ENCODE results near the gene NR1D1. TPM values are rescaled to one million over a fixed set of nuclear protein-coding genes. Genes with fewer than 3 reads are reported as not detected.

Gene NR1D1
- total and polyA plus RNA-seq, 3 donors from 2014 or later: 9.8 to 23.6 (median 14.4) TPM

DNA sequence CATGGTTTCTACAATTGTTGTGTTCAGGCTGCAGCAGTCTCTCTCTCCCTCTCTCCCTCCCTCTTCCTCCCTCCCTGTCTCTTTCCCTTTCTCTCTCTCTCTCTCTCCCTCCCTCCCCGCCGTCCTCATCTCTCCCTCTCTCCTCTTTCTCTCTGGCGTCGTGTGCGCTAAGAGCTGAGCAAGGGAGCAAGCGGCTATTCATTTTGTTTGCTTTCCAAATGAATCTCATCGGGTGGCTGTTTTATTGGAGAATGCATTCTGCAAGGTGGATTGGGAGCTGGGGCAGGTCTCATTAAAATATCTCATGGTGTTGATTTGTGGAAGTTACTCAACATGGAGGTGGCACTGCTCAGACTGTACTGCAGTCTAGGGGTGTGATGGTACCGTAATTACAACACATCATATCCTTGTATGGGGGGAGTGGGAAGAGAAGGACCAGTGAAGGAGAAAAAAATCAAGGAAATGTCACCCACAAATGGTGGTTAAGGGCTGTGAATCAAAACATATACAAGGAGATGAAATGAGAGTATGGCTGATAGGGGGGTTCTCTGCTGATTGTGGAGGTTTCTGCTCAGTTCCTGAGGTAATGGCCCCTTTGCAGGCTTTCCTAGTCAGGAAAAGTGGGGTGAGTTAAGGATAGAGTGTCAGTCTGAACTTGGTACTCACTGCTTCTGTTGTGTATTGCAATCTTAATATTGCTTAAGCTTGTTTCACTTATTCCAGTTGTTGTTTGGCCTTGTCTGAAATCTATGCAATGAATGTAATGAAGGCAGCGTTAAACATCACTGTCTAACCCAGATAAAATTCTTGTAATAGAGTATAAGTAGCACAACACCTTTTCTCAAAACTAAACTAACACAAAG is 24.1 kb upstream of the NR1D1 start:
- H3K4me1 ChIP-seq: peaks cover 18% of the 10 kb centered on the region
- no peak for TF ChIP-seq POLR2A (IDR thresholded peaks at IDR 0.05)
- TF ChIP-seq, protein P1, sequence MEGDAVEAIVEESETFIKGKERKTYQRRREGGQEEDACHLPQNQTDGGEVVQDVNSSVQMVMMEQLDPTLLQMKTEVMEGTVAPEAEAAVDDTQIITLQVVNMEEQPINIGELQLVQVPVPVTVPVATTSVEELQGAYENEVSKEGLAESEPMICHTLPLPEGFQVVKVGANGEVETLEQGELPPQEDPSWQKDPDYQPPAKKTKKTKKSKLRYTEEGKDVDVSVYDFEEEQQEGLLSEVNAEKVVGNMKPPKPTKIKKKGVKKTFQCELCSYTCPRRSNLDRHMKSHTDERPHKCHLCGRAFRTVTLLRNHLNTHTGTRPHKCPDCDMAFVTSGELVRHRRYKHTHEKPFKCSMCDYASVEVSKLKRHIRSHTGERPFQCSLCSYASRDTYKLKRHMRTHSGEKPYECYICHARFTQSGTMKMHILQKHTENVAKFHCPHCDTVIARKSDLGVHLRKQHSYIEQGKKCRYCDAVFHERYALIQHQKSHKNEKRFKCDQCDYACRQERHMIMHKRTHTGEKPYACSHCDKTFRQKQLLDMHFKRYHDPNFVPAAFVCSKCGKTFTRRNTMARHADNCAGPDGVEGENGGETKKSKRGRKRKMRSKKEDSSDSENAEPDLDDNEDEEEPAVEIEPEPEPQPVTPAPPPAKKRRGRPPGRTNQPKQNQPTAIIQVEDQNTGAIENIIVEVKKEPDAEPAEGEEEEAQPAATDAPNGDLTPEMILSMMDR (IDR thresholded peaks at IDR 0.05): no peak
- H3K27ac ChIP-seq: peak overlapping the region; percentile 97 to 99
- DNase-seq: no peak
- H3K36me3 ChIP-seq (ENCODE audit: low read depth, missing control alignments): no peaks in the 10 kb centered on the region
- peak overlapping the region; percentile 94 to 98 for H3K4me3 ChIP-seq
- no peaks in the 10 kb centered on the region for H3K27me3 ChIP-seq
- WGBS, 2 donors: 6 to 7% methylated on average over 9 of the region's 9 CpGs
- no peaks in the 10 kb centered on the region for H3K9me3 ChIP-seq
- intact Hi-C loops (cut with DNase I; ENCODE audit: low total_unique reads): no loop called here

GRCh38 chr17:40123811-40124114 is 23.4 kb upstream of the NR1D1 start:
- no peaks in the 10 kb centered on the region for H3K36me3 ChIP-seq (ENCODE audit: low read depth, missing control alignments)
- intact Hi-C loops (cut with DNase I; ENCODE audit: low total_unique reads): no loop called here
- WGBS, 2 donors: 0% methylated on average over 2 of the region's 2 CpGs
- DNase-seq: no peak
- no peaks in the 10 kb centered on the region for H3K27me3 ChIP-seq
- no peak for TF ChIP-seq POLR2A (IDR thresholded peaks at IDR 0.05)
- H3K4me1 ChIP-seq: peaks cover 18% of the 10 kb centered on the region
- peak overlapping the region; percentile 97 to 99 for H3K27ac ChIP-seq
- peak overlapping the region; percentile 94 to 98 for H3K4me3 ChIP-seq
- no peaks in the 10 kb centered on the region for H3K9me3 ChIP-seq

DNA sequence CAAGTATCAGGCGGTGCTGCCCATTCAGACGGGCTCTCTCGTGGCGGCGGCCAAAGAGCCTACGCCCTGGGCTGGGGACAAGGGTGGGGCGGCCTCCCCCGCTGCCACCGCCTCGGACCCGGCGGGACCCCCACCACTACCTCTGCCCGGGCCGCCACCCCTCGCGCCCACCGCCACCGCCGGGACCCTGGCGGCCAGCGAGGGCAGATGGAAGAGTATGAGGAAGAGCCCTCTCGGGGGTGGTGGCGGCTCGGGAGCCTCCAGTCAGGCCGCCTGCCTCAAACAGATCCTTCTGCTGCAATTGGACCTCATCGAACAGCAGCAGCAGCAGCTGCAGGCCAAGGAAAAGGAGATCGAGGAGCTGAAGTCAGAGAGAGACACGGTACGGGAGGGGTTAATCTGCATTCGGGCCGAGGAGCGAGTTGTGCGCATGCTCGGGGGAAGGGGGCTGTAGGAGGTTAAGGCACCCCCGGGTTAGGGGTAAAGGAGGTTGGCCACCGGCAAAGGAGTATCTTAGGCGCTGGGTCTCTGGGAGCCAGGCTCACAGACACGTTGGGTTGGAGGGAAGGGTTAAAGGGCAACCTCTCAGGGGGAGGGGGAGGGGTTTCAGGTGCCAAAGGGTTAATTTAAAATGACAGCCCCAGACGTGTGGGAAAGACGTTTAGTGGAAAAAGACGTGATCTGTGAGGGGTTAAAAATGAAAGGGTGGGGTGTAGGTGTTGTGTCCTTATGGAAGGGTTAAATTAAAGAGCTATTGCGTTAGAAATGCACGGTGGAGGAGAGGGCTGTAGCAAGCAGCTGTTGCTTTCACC is 22.8 kb upstream of the NR1D1 start:
- no peaks in the 10 kb centered on the region for H3K9me3 ChIP-seq
- intact Hi-C loops (cut with DNase I; ENCODE audit: low total_unique reads): no loop called here
- peaks cover 18% of the 10 kb centered on the region for H3K4me1 ChIP-seq
- H3K27me3 ChIP-seq: no peaks in the 10 kb centered on the region
- no peak for TF ChIP-seq POLR2A (IDR thresholded peaks at IDR 0.05)
- TF ChIP-seq, protein P1 (IDR thresholded peaks at IDR 0.05): no peak
- H3K4me3 ChIP-seq: peak overlapping the region; percentile 94 to 98
- DNase-seq: peak; percentile 71
- 1% methylated on average over 23 to 43 of the region's 43 CpGs for WGBS, 2 donors
- H3K36me3 ChIP-seq (ENCODE audit: low read depth, missing control alignments): no peaks in the 10 kb centered on the region
- H3K27ac ChIP-seq: peak overlapping the region; percentile 97 to 99

DNA sequence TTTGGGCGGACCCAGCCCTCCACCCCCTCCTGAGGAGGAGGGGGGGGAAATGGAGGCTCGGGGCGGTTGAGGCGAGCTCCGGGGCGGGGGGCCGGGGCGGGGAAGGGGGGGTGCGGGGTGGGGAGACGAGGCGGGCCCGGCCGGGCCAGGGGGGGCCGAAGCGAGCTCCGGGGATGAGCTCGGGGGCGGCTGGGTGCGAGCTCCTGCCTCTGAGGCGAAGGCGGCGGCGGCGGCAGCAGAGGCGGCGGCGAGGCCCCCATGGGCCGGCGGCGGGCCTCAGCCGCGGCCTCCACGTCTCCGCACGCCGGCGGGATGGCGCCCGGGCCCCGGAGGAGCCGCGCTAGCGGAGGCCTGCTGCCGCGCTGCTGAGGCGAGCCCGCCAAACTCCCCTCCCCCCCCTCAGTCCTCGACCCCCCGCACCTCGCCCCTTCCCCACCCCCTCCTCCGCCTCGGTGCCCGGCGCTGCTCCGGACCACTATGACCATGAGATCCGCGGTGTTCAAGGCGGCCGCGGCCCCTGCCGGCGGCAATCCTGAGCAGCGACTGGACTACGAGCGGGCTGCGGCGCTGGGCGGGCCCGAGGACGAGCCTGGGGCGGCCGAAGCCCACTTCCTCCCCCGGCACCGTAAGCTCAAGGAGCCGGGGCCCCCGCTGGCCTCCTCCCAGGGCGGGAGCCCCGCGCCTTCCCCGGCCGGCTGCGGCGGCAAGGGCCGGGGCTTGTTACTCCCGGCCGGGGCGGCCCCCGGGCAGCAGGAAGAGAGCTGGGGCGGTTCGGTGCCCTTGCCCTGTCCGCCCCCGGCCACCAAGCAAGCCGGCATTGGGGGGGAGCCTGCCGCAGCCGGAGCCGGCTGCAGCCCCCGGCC is 22.0 kb upstream of the NR1D1 start:
- Histone ChIP-seq H3K9me3 (no peaks in the 10 kb centered on the region), H3K4me3 (peak overlapping the region; percentile 94 to 98), H3K27me3 (no peaks in the 10 kb centered on the region), H3K36me3 (ENCODE audit: low read depth, missing control alignments) (no peaks in the 10 kb centered on the region), H3K4me1 (peaks cover 18% of the 10 kb centered on the region), H3K27ac (peak overlapping the region; percentile 97 to 99)
- intact Hi-C loops (cut with DNase I; ENCODE audit: low total_unique reads): no loop called here
- TF ChIP-seq POLR2A (IDR thresholded peaks at IDR 0.05): no peak
- TF ChIP-seq, protein P1 (IDR thresholded peaks at IDR 0.05): no peak
- 1% methylated on average over 51 of the region's 97 CpGs; no CpG with 5 or more reads in 1 of the 2 donors for WGBS, 2 donors
- peak; percentile 59 for DNase-seq

All from testis (tissue), 3 donors.